CD14-positive monocyte (primary cell): Measurements from ENCODE around the gene SSR2. TPM values are rescaled to one million over a fixed set of nuclear protein-coding genes. Genes with fewer than 3 reads are reported as not detected.
A peak's percentile ranks its signal among the peaks of the same experiment; 100 is the strongest.

Source experiments
- DNase-seq, 3 donors: peaks; one replicate each; pipeline ENCODE4 v3.0.0-alpha.2; 2011 to 2022
- H2AFZ ChIP-seq: 2 replicates; pipeline ENCODE4 v1.6.0; 2012; ENCODE audit warnings: mild to moderate bottlenecking, low read depth, low read length, inconsistent platforms; ENCODE audit not compliant: insufficient read depth, poor library complexity, severe bottlenecking
- H3K27ac ChIP-seq, 2 donors: 1 replicate in 1 of 2; 2 replicates in 1 of 2; pipeline ENCODE4 v1.5.1; 2012 to 2013; ENCODE audit warnings: low read length in 2 of 2, control low read depth in 1 of 2, inconsistent platforms in 1 of 2, low read depth in 1 of 2, mild to moderate bottlenecking in 1 of 2
- H3K27me3 ChIP-seq, 2 donors: one replicate each; pipeline versions ENCODE4 v1.6.0 to v1.6.1; 2011 to 2013; ENCODE audit warnings: low read length in 2 of 2; ENCODE audit not compliant: control insufficient read depth in 2 of 2, insufficient read depth in 2 of 2
- H3K36me3 ChIP-seq, 2 donors: replicated peaks in 1 of 2; 1 replicate in 1 of 2; 2 replicates in 1 of 2; pipeline versions ENCODE4 v1.5.1 to v1.6.1; 2012 to 2013; ENCODE audit warnings: low read length in 2 of 2, control low read depth in 1 of 2, inconsistent platforms in 1 of 2, mild to moderate bottlenecking in 1 of 2; ENCODE audit not compliant: insufficient read depth in 2 of 2, control insufficient read depth in 1 of 2
- H3K4me1 ChIP-seq, 2 donors: 1 replicate in 1 of 2; 2 replicates in 1 of 2; pipeline versions ENCODE4 v1.5.1 to v1.6.1; 2012 to 2013; ENCODE audit warnings: low read length in 2 of 2, control low read depth in 1 of 2, inconsistent platforms in 1 of 2, mild to moderate bottlenecking in 1 of 2, moderate library complexity in 1 of 2; ENCODE audit not compliant: insufficient read depth in 2 of 2, control insufficient read depth in 1 of 2
- H3K4me2 ChIP-seq: replicated peaks from 2 replicates; pipeline ENCODE3; 2012; ENCODE audit warnings: low read length, moderate library complexity, mild to moderate bottlenecking; ENCODE audit not compliant: poor library complexity, severe bottlenecking; ENCODE audit errors: extremely low read depth
- H3K4me3 ChIP-seq, 3 experiments: fragments of 200-600 bp in 1 of 3; sonication (generic) in 1 of 3; replicated peaks in 1 of 3; 1 replicate in 2 of 3; 2 replicates in 1 of 3; pipeline ENCODE4 v1.5.1; 2011 to 2013; ENCODE audit warnings: low read length in 3 of 3, mild to moderate bottlenecking in 3 of 3, control low read depth in 2 of 3, low read depth in 2 of 3, inconsistent platforms in 1 of 3, moderate library complexity in 1 of 3
- H3K79me2 ChIP-seq: 2 replicates; pipeline ENCODE4 v1.6.0; 2012; ENCODE audit warnings: mild to moderate bottlenecking, control low read depth, inconsistent platforms, low read length, moderate library complexity; ENCODE audit not compliant: insufficient read depth
- H3K9ac ChIP-seq: 2 replicates; pipeline ENCODE4 v1.6.0; 2017; ENCODE audit warnings: low read length, mild to moderate bottlenecking; ENCODE audit not compliant: insufficient read depth, poor library complexity, severe bottlenecking
- H3K9me3 ChIP-seq, 2 donors: replicated peaks in 1 of 2; 1 replicate in 1 of 2; 2 replicates in 1 of 2; pipeline versions ENCODE4 v1.5.1 to v1.6.1; 2012 to 2013; ENCODE audit warnings: low read length in 2 of 2, control low read depth in 1 of 2; ENCODE audit not compliant: control insufficient read depth in 1 of 2, insufficient read depth in 1 of 2
- H4K20me1 ChIP-seq: 2 replicates; pipeline ENCODE4 v1.6.0; 2012; ENCODE audit warnings: mild to moderate bottlenecking, low read length, control low read depth, moderate library complexity; ENCODE audit not compliant: insufficient read depth
- H3K27ac Mint-ChIP-seq, 7 donors: one replicate each; pipeline ENCODE4 v1.8.0; 2020; ENCODE audit warnings: mild to moderate bottlenecking in 7 of 7, mixed read lengths in 7 of 7, moderate library complexity in 6 of 7, inconsistent platforms in 2 of 7
- H3K27me3 Mint-ChIP-seq, 3 donors: one replicate each; pipeline ENCODE4 v1.8.0; 2021 to 2022; ENCODE audit warnings: low read depth in 3 of 3, mild to moderate bottlenecking in 3 of 3, mixed read lengths in 3 of 3, moderate library complexity in 3 of 3, inconsistent platforms in 1 of 3
- H3K36me3 Mint-ChIP-seq, 2 donors: one replicate each; pipeline ENCODE4 v1.8.0; 2020; ENCODE audit warnings: mixed read lengths in 2 of 2, inconsistent platforms in 1 of 2, mild to moderate bottlenecking in 1 of 2
- H3K4me1 Mint-ChIP-seq: one replicate; pipeline ENCODE4 v1.8.0; 2020; ENCODE audit warnings: mild to moderate bottlenecking, mixed read lengths
- H3K4me3 Mint-ChIP-seq, 2 donors: one replicate each; pipeline ENCODE4 v1.8.0; 2020; ENCODE audit warnings: mild to moderate bottlenecking in 2 of 2, mixed read lengths in 2 of 2, moderate library complexity in 1 of 2
- H3K9me3 Mint-ChIP-seq, 7 donors: one replicate each; pipeline ENCODE4 v1.8.0; 2020 to 2022; ENCODE audit warnings: mixed read lengths in 7 of 7, mild to moderate bottlenecking in 6 of 7, moderate library complexity in 6 of 7, inconsistent platforms in 2 of 7
- WGBS: methylation state at CpG from one replicate; pipeline ENCODE4 v1.1.5; 2013; ENCODE audit warnings: missing lambda C conversion rate; ENCODE audit not compliant: insufficient coverage; 5-methylcytosine and 5-hydroxymethylcytosine counted together
- intact Hi-C, 2 donors: fragments of 100-400 bp; cut with micrococcal nuclease; formaldehyde crosslinking; loops; one replicate each; pipeline versions ENCODE4 v1.15.0 to v1.15.1; 2023
- polyA plus RNA-seq, 3 donors: library from polyadenylated mRNA; depleted of rRNA in 1 of 3; unstranded in 2 of 3; stranded (reverse) in 1 of 3; fragments of 300-500 nt in 2 of 3; fragments of >200 nt in 1 of 3; fragmentation: Illumina TruSeq in 2 of 3; gene quantifications; 1 replicate in 2 of 3; 2 replicates in 1 of 3; pipeline ENCODE4 v1.2.3, GENCODE V29; 2012 to 2021
- TF ChIP-seq, protein P1 (sequence below): fragments of 200-600 bp; IDR thresholded peaks from one replicate; pipeline ENCODE4 v1.8.0; 2022; ENCODE audit warnings: antibody characterized with exemption, mild to moderate bottlenecking

SSR2 gene
- polyA plus RNA-seq, 3 donors, result 374 to 614 (median 414) TPM

DNA sequence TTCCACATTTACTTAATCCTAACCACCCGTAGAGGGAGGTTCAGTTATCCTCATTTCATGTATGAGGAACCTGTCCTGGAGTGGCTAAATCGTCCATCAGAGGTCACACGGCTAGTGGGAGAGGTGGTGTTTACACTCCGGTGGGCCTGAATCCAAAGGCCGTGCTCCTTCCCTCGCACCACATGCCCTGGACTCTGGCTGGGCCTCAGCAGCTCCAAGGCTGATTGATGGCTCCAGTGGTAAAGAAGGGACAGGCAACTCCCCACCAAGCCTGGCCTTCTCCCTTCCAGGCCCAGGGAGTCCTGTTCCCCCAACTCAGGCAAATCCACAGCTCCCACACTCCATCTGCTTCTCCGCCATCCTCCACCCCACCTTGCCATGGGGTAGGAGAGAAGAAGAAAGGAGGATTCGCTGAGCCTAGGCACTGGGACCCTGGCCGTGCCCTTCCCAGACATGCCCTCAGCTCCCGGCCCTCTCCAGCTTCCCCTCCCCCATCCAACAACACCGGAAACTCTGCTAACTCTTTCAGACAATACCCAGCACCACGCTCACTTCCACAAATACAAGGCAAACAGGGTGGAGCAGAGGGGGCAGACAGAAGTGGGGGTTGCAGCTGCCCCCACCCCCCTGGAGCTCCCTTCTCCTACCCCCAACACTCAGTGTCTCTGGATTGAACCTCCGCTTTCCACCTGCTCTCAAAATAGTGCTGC lies 53.3 kb downstream of the SSR2 start:
- 40% methylated on average over 4 of the region's 13 CpGs for WGBS

DNA sequence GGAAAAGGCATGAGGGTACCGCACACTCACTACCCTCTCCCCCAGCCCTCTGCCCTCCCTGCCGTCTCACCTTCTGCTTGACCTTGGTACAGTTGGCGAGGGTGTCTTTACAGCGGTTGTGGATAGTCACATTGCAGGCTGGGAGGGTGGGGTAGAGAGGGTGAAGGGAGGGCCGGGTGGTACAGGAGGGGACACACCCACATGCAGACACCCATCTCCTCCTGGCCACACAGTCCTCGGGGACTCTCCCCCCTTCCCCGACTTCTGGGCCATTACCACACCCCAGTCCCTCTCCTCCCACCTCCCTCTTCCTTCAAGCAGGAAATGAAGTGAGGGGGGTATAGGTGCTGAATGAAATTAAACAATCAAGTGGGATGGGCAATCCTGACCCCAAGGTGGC lies 54.0 kb downstream of the SSR2 start:
- Histone ChIP-seq H3K9ac (peak overlapping the region; percentile 61), H3K4me2 (peak overlapping the region; percentile 83), H3K36me3 (peaks cover 81 to 84% of the 10 kb centered on the region in 2 donors), H2AFZ (no peak overlapping the region), H3K27me3 (no peaks in the 10 kb centered on the region), H3K79me2 (peaks cover 97% of the 10 kb centered on the region), H3K27ac (peak overlapping the region; percentile 60 to 97), H3K4me3 (peak overlapping the region in 1 of 3 experiments; percentile 94), H3K9me3 (no peaks in the 10 kb centered on the region), H3K4me1 (peaks cover 84% of the 10 kb centered on the region in 2 donors), H4K20me1 (peaks cover 97% of the 10 kb centered on the region)
- peak in 1 of 3 donors; percentile 8 for DNase-seq
- peaks cover 72 to 84% of the 10 kb centered on the region in 2 donors for H3K36me3 Mint-ChIP-seq
- intact Hi-C loops, result no loop called here
- H3K4me3 Mint-ChIP-seq, result peak overlapping the region in 1 of 2 donors; percentile 81
- TF ChIP-seq, protein P1, sequence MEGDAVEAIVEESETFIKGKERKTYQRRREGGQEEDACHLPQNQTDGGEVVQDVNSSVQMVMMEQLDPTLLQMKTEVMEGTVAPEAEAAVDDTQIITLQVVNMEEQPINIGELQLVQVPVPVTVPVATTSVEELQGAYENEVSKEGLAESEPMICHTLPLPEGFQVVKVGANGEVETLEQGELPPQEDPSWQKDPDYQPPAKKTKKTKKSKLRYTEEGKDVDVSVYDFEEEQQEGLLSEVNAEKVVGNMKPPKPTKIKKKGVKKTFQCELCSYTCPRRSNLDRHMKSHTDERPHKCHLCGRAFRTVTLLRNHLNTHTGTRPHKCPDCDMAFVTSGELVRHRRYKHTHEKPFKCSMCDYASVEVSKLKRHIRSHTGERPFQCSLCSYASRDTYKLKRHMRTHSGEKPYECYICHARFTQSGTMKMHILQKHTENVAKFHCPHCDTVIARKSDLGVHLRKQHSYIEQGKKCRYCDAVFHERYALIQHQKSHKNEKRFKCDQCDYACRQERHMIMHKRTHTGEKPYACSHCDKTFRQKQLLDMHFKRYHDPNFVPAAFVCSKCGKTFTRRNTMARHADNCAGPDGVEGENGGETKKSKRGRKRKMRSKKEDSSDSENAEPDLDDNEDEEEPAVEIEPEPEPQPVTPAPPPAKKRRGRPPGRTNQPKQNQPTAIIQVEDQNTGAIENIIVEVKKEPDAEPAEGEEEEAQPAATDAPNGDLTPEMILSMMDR, result no peak
- H3K9me3 Mint-ChIP-seq, result no peaks in the 10 kb centered on the region
- H3K4me1 Mint-ChIP-seq, result peaks cover 80% of the 10 kb centered on the region
- no CpG with 5 or more reads among the region's 7 CpGs for WGBS
- H3K27me3 Mint-ChIP-seq, result no peaks in the 10 kb centered on the region
- peak overlapping the region; percentile 41 to 99 (median 95) for H3K27ac Mint-ChIP-seq

More for the DNA sequence above, 53.3 kb downstream of the SSR2 start:
- Histone ChIP-seq H4K20me1 (peaks cover 97% of the 10 kb centered on the region), H3K9me3 (no peaks in the 10 kb centered on the region), H3K4me1 (peaks cover 84% of the 10 kb centered on the region in 2 donors), H3K9ac (peak overlapping the region; percentile 61), H3K27me3 (no peaks in the 10 kb centered on the region), H3K79me2 (peaks cover 97% of the 10 kb centered on the region), H3K4me3 (peak overlapping the region; percentile 3 to 94 (median 21)), H3K4me2 (peak overlapping the region; percentile 83), H2AFZ (no peak overlapping the region), H3K27ac (peak overlapping the region; percentile 60 to 97), H3K36me3 (peaks cover 79 to 83% of the 10 kb centered on the region in 2 donors)
- peak overlapping the region; percentile 81 to 88 for H3K4me3 Mint-ChIP-seq
- H3K27me3 Mint-ChIP-seq, result no peaks in the 10 kb centered on the region
- peaks cover 70 to 83% of the 10 kb centered on the region in 2 donors for H3K36me3 Mint-ChIP-seq
- H3K27ac Mint-ChIP-seq, result peak overlapping the region; percentile 91 to 99 (median 95)
- no peaks in the 10 kb centered on the region for H3K9me3 Mint-ChIP-seq
- peaks cover 80% of the 10 kb centered on the region for H3K4me1 Mint-ChIP-seq
- peak in 1 of 3 donors; percentile 33 for DNase-seq
- TF ChIP-seq, protein P1, result no peak
- intact Hi-C loops, result no loop called here
